Measurements from ENCODE around the gene LPAR1. TPM values are rescaled to one million over a fixed set of nuclear protein-coding genes. Genes with fewer than 3 reads are reported as not detected.

LPAR1 gene
- total and polyA plus RNA-seq, 9 of the 15 experiments (the other 6 are each of a cell fraction or from before 2014, with no cell fraction given) = 0.13 TPM; not detected in 8

- TF ChIP-seq RAD51 (IDR thresholded peaks at IDR 0.05; ENCODE audit: borderline replicate concordance, low read depth) = no peak
- no peak for TF ChIP-seq NEUROD1 (IDR thresholded peaks at IDR 0.05; ENCODE audit: borderline replicate concordance, low read depth, low read length, partially characterized antibody)
- no peak for TF ChIP-seq SREBF2 (CRISPR knock-in tag; IDR thresholded peaks at IDR 0.05)
- no peak for TF ChIP-seq BRCA1 (IDR thresholded peaks at IDR 0.05)
- TF ChIP-seq BRCA1 (CRISPR knock-in tag; IDR thresholded peaks at IDR 0.05) = no peak
- no peak for TF ChIP-seq BCL6 (CRISPR knock-in tag; IDR thresholded peaks at IDR 0.05)
- no peak for TF ChIP-seq CHCHD3 (CRISPR knock-in tag; IDR thresholded peaks at IDR 0.05)
- no peak for TF ChIP-seq HDAC1 (IDR thresholded peaks at IDR 0.05)
These were observed 25.1 kb upstream of the LPAR1 start (continued) for GRCh38 chr9:111063332-111063731.

- WGBS (ENCODE audit: insufficient coverage, low coverage, missing lambda C conversion rate) = 0% methylated on average over 3 of the region's 3 CpGs
- FAIRE-seq (no peak), ATAC-seq (no peak), DNase-seq (ENCODE audit: extremely low read depth in 1 of 4, low spot score in 3 of 4) (no peak)
- H3K79me2 ChIP-seq (ENCODE audit: control insufficient read depth, insufficient read depth, low read length) = no peaks in the 10 kb centered on the region
- H3K9me3 ChIP-seq (replicated peaks; ENCODE audit: control insufficient read depth, insufficient read depth, low read depth, low read length) = no peaks in the 10 kb centered on the region; the same call in 1 of the 2 replicates
- H4K20me1 ChIP-seq (replicated peaks; ENCODE audit: control insufficient read depth, insufficient read depth, low read length) = no peaks in the 10 kb centered on the region
- no peak overlapping the region for H3K4me3 ChIP-seq
- POLR2A ChIA-PET = no interaction called here
- no peak for TF ChIP-seq HMGN3 (IDR thresholded peaks at IDR 0.05; ENCODE audit: borderline replicate concordance, extremely low read depth, insufficient read length, low read depth, low read length)
- TF ChIP-seq ZNF3 (CRISPR knock-in tag; IDR thresholded peaks at IDR 0.05) = no peak
- no peak for TF ChIP-seq ZNF766 (CRISPR knock-in tag; conservative IDR thresholded peaks at IDR 0.05)
- TF ChIP-seq JUND (IDR thresholded peaks at IDR 0.05; ENCODE audit: borderline replicate concordance, low read depth, low read length) = no peak
- no peak for TF ChIP-seq JUND (tag; IDR thresholded peaks at IDR 0.05; ENCODE audit: borderline replicate concordance, low read depth, low read length)
- no peak for TF ChIP-seq PML (IDR thresholded peaks at IDR 0.05; ENCODE audit: low read length)
- no peak for TF ChIP-seq ZNF253 (CRISPR knock-in tag; conservative IDR thresholded peaks at IDR 0.05)
- H2AFZ ChIP-seq (ENCODE audit: low read depth, low read length) = no peak overlapping the region
- no peaks in the 10 kb centered on the region for H3K36me3 ChIP-seq (ENCODE audit: control insufficient read depth, insufficient read depth, low read length)
- no peak overlapping the region for H3K9ac ChIP-seq (ENCODE audit: insufficient read depth in 1 of 2, low read depth in 2 of 2, low read length in 2 of 2)
- in situ Hi-C loops (cut with MboI) (no loop called here), intact Hi-C loops (cut with micrococcal nuclease) (no loop called here)
- CTCF ChIA-PET (ENCODE audit: low intra/inter-chr PET ratio) = no interaction called here
- no peak overlapping the region for H3K4me2 ChIP-seq (ENCODE audit: insufficient read depth, low read length)
- H3K9me1 ChIP-seq (ENCODE audit: control insufficient read depth, insufficient read depth, low read length) = no peaks in the 10 kb centered on the region
- H3K27me3 ChIP-seq (ENCODE audit: control insufficient read depth in 2 of 2, insufficient read depth in 2 of 2, low read length in 2 of 2) = no peaks in the 10 kb centered on the region
- BruUV-seq (replicated peaks) = no TSS peak
- H3K27ac ChIP-seq (ENCODE audit: extremely low read depth, low read depth, low read length) = no peak overlapping the region
- H3K4me1 ChIP-seq (replicated peaks in 1 of 2; ENCODE audit: control insufficient read depth in 2 of 2, insufficient read depth in 2 of 2, low read length in 2 of 2) = no peaks in the 10 kb centered on the region
These were observed 19.9 kb upstream of the LPAR1 start for GRCh38 chr9:111058166-111058565.

Data from K562 (cell line).